Osteocyte (in vitro differentiated cells): ENCODE measurements around the gene ADAMTS14. TPM values are rescaled to one million over a fixed set of nuclear protein-coding genes. Genes with fewer than 3 reads are reported as not detected.
"Not testable (repeated sequence)": the region's sequence is repeated elsewhere in the genome, so short reads cannot be mapped to it uniquely, and the experiment has no call there.

ENCODE experiments used
- DNase-seq: peaks from one replicate; pipeline ENCODE4 v3.0.0; 2021; ENCODE audit warnings: mixed read lengths; ENCODE audit not compliant: unreplicated experiment; ENCODE audit errors: extremely low spot score
- H3K27ac Mint-ChIP-seq: one replicate; pipeline ENCODE4 v1.8.0; 2021; ENCODE audit warnings: mild to moderate bottlenecking, mixed read lengths; ENCODE audit not compliant: unreplicated experiment
- H3K27me3 Mint-ChIP-seq: one replicate; pipeline ENCODE4 v1.8.0; 2021; ENCODE audit warnings: mixed read lengths; ENCODE audit not compliant: unreplicated experiment
- H3K36me3 Mint-ChIP-seq: one replicate; pipeline ENCODE4 v1.8.0; 2021; ENCODE audit warnings: mixed read lengths; ENCODE audit not compliant: unreplicated experiment
- H3K4me1 Mint-ChIP-seq: one replicate; pipeline ENCODE4 v1.8.0; 2021; ENCODE audit warnings: mixed read lengths; ENCODE audit not compliant: unreplicated experiment
- H3K4me3 Mint-ChIP-seq: one replicate; pipeline ENCODE4 v1.8.0; 2021; ENCODE audit warnings: mild to moderate bottlenecking, moderate library complexity, mixed read lengths; ENCODE audit not compliant: unreplicated experiment
- H3K9me3 Mint-ChIP-seq: one replicate; pipeline ENCODE4 v1.8.0; 2021; ENCODE audit warnings: mixed read lengths; ENCODE audit not compliant: unreplicated experiment
- CTCF ChIP-seq: fragments of 200-600 bp; sonication (generic); IDR thresholded peaks from 2 replicates; pipeline ENCODE4 v1.5.0; 2021; ENCODE audit warnings: antibody characterized with exemption, mild to moderate bottlenecking, moderate library complexity
- total RNA-seq: library from RNA; stranded (reverse); gene quantifications from 2 replicates; pipeline ENCODE4 v1.2.1, GENCODE V29; 2021

ADAMTS14 gene
- total RNA-seq, 1 donor from 2014 or later: 4.1 TPM

GRCh38 chr10:70765794-70766594 lies 93.7 kb downstream of the ADAMTS14 start:
- H3K9me3 Mint-ChIP-seq: peaks cover 4% of the 10 kb centered on the region

GRCh38 chr10:70768026-70768685 lies 95.8 kb downstream of the ADAMTS14 start:
- H3K4me3 Mint-ChIP-seq, H3K27ac Mint-ChIP-seq, H3K36me3 Mint-ChIP-seq, H3K4me1 Mint-ChIP-seq, H3K9me3 Mint-ChIP-seq, DNase-seq: not testable (repeated sequence)
- H3K27me3 Mint-ChIP-seq: peaks cover 33% of the 10 kb centered on the region

More at GRCh38 chr10:70765794-70766594, 93.7 kb downstream of the ADAMTS14 start:
- no peak for DNase-seq
- H3K27ac Mint-ChIP-seq: no peak overlapping the region
- no peak for TF ChIP-seq CTCF
- peaks cover under 1% of the 10 kb centered on the region for H3K4me1 Mint-ChIP-seq
- no peak overlapping the region for H3K4me3 Mint-ChIP-seq
- peaks cover 33% of the 10 kb centered on the region for H3K27me3 Mint-ChIP-seq
- H3K36me3 Mint-ChIP-seq: no peaks in the 10 kb centered on the region

GRCh38 chr10:70769121-70769520 lies 96.8 kb downstream of the ADAMTS14 start:
- Mint-ChIP-seq H3K4me1 (no peaks in the 10 kb centered on the region), H3K36me3 (no peaks in the 10 kb centered on the region), H3K9me3 (peaks cover 4% of the 10 kb centered on the region), H3K27me3 (peaks cover 33% of the 10 kb centered on the region), H3K27ac (no peak overlapping the region), H3K4me3 (no peak overlapping the region)
- DNase-seq: no peak
- TF ChIP-seq CTCF: no peak

- Mint-ChIP-seq H3K9me3 (peaks cover 4% of the 10 kb centered on the region), H3K27me3 (peaks cover 33% of the 10 kb centered on the region)
- DNase-seq: no peak
Measured at GRCh38 chr10:70770001-70770400, 97.7 kb downstream of the ADAMTS14 start.

GRCh38 chr10:70770516-70770915 lies 98.2 kb downstream of the ADAMTS14 start:
- not testable (repeated sequence) for DNase-seq, H3K4me1 Mint-ChIP-seq, H3K36me3 Mint-ChIP-seq, H3K9me3 Mint-ChIP-seq, H3K4me3 Mint-ChIP-seq, H3K27ac Mint-ChIP-seq
- peaks cover 33% of the 10 kb centered on the region for H3K27me3 Mint-ChIP-seq

More at GRCh38 chr10:70770001-70770400, 97.7 kb downstream of the ADAMTS14 start:
- Mint-ChIP-seq H3K36me3 (no peaks in the 10 kb centered on the region), H3K4me1 (no peaks in the 10 kb centered on the region), H3K4me3 (no peak overlapping the region), H3K27ac (no peak overlapping the region)
- TF ChIP-seq CTCF: no peak
